Kidney (tissue), 14 donors: ENCODE data around the gene AGAP2. TPM values are rescaled to one million over a fixed set of nuclear protein-coding genes. Genes with fewer than 3 reads are reported as not detected.

ENCODE experiments used
- DNase-seq, 5 donors: peaks; one replicate each; pipeline ENCODE4 v3.0.0-alpha.2; 2013 to 2020
- FAIRE-seq: peaks from 2 replicates; lab custom pipeline; 2012; peaks lifted over from hg19 to GRCh38; lab: Jason Lieb, UNC
- H3K27ac ChIP-seq, 2 donors: one replicate each; pipeline ENCODE4 v1.7.0; 2013; ENCODE audit warnings: low read depth in 2 of 2, low read length in 2 of 2, inconsistent platforms in 1 of 2
- H3K27me3 ChIP-seq: one replicate; pipeline ENCODE4 v1.7.1; 2013; ENCODE audit warnings: low read length, inconsistent platforms; ENCODE audit not compliant: control insufficient read depth, insufficient read depth
- H3K36me3 ChIP-seq, 3 donors: one replicate each; pipeline versions ENCODE4 v1.7.0 to v1.7.1; 2013; ENCODE audit warnings: low read length in 3 of 3, control low read depth in 1 of 3, inconsistent platforms in 1 of 3; ENCODE audit not compliant: insufficient read depth in 3 of 3, control insufficient read depth in 2 of 3
- H3K4me1 ChIP-seq, 3 donors: one replicate each; pipeline versions ENCODE4 v1.7.0 to v1.7.1; 2013; ENCODE audit warnings: low read length in 3 of 3, inconsistent platforms in 1 of 3, low read depth in 1 of 3; ENCODE audit not compliant: control insufficient read depth in 2 of 3, insufficient read depth in 2 of 3
- H3K4me3 ChIP-seq, 3 donors: one replicate each; pipeline versions ENCODE4 v1.7.0 to v1.8.1; 2013; ENCODE audit warnings: low read length in 3 of 3, control low read depth in 1 of 3, inconsistent platforms in 1 of 3
- H3K9ac ChIP-seq, 3 donors: one replicate each; pipeline versions ENCODE4 v1.7.0 to v1.7.1; 2013; ENCODE audit warnings: low read length in 3 of 3, control low read depth in 1 of 3, inconsistent platforms in 1 of 3
- H3K9me3 ChIP-seq, 3 donors: one replicate each; pipeline versions ENCODE4 v1.7.0 to v1.7.1; 2013; ENCODE audit warnings: low read length in 3 of 3, control low read depth in 1 of 3, inconsistent platforms in 1 of 3; ENCODE audit not compliant: control insufficient read depth in 2 of 3, insufficient read depth in 1 of 3
- CTCF ChIP-seq: IDR thresholded peaks from 3 replicates; pipeline ENCODE4 v1.5.1; 2012; ENCODE audit warnings: mild to moderate bottlenecking, moderate library complexity, borderline replicate concordance; ENCODE audit not compliant: insufficient read depth; ENCODE audit errors: extremely low read depth
- intact Hi-C: fragments of 100-400 bp; cut with DNase I; formaldehyde crosslinking; loops from one replicate; pipeline ENCODE4 v1.11.1; 2022
- polyA plus RNA-seq: library from polyadenylated mRNA; stranded (reverse); fragments of 350-450 nt; fragmentation: Illumina TruSeq; extraction: RNeasy Lipid Tissue Mini Kit (QIAGEN cat#74804); gene quantifications from one replicate; pipeline ENCODE4 v1.2.3, GENCODE V29; 2014; ENCODE audit warnings: low read depth, low replicate concordance; ENCODE audit not compliant: insufficient read depth
- total RNA-seq: library from RNA; stranded (reverse); fragmentation: NEBNext Ultra II Directional; extraction: Animal tissue kit (Norgen Biotek cat#: 25700); gene quantifications from one replicate; pipeline ENCODE4 v1.2.1, GENCODE V29; 2021
- donor health status: control.
- donor health status: control.
- donor health status: control.
- donor health status: control.
- donor health status: control.
- donor health status: DM: yes; HTN: yes; CAD: no.
- donor health status: Normal renal cell carcinoma (clear cell type).

AGAP2 gene
- total and polyA plus RNA-seq, 2 donors from 2014 or later: 0.13 to 3.7 TPM

GRCh38 chr12:57720606-57721595, 17.6 kb downstream of the AGAP2 start:
- peaks cover 0 to 40% (median 26%) of the 10 kb centered on the region in 3 donors for H3K36me3 ChIP-seq
- H3K9ac ChIP-seq: no peak overlapping the region
- DNase-seq: no peak
- H3K9me3 ChIP-seq: no peaks in the 10 kb centered on the region
- TF ChIP-seq CTCF: no peak
- no peak overlapping the region for H3K4me3 ChIP-seq
- no peaks in the 10 kb centered on the region for H3K27me3 ChIP-seq
- FAIRE-seq: no peak
- peaks cover 0 to 2% (median 0%) of the 10 kb centered on the region in 3 donors for H3K4me1 ChIP-seq
- no peak overlapping the region for H3K27ac ChIP-seq
- intact Hi-C loops: no loop called here

- FAIRE-seq (no peak), DNase-seq (no peak)
- intact Hi-C loops: no loop called here
- Histone ChIP-seq H3K4me1 (no peaks in the 10 kb centered on the region), H3K27ac (no peak overlapping the region), H3K36me3 (peaks cover 2 to 47% (median 28%) of the 10 kb centered on the region in 3 donors), H3K9ac (no peak overlapping the region), H3K27me3 (no peaks in the 10 kb centered on the region), H3K9me3 (no peaks in the 10 kb centered on the region), H3K4me3 (no peak overlapping the region)
- no peak for TF ChIP-seq CTCF
These were observed 18.6 kb downstream of the AGAP2 start for GRCh38 chr12:57719777-57720605.

GRCh38 chr12:57718641-57719528, 19.7 kb downstream of the AGAP2 start:
- TF ChIP-seq CTCF: no peak
- H3K36me3 ChIP-seq: peaks cover 2 to 47% (median 28%) of the 10 kb centered on the region in 3 donors
- FAIRE-seq (no peak), DNase-seq (no peak)
- H3K27ac ChIP-seq: no peak overlapping the region
- no peaks in the 10 kb centered on the region for H3K27me3 ChIP-seq
- no peak overlapping the region for H3K4me3 ChIP-seq
- H3K4me1 ChIP-seq: no peaks in the 10 kb centered on the region
- intact Hi-C loops: no loop called here
- no peak overlapping the region for H3K9ac ChIP-seq
- no peaks in the 10 kb centered on the region for H3K9me3 ChIP-seq
